GM10266 (cell line): ENCODE results near the gene SEMA6B.

Experiments used
- DNase-seq: peaks from one replicate; pipeline ENCODE4 v3.0.0; 2012; ENCODE audit errors: extremely low spot score
- TF ChIP-seq, protein P1 (sequence below): IDR thresholded peaks from 2 replicates; pipeline ENCODE4 v1.5.1; 2012; ENCODE audit warnings: mild to moderate bottlenecking, low read depth; ENCODE audit not compliant: control insufficient read depth, insufficient read depth; ENCODE audit errors: missing control alignments

Gene SEMA6B

DNA sequence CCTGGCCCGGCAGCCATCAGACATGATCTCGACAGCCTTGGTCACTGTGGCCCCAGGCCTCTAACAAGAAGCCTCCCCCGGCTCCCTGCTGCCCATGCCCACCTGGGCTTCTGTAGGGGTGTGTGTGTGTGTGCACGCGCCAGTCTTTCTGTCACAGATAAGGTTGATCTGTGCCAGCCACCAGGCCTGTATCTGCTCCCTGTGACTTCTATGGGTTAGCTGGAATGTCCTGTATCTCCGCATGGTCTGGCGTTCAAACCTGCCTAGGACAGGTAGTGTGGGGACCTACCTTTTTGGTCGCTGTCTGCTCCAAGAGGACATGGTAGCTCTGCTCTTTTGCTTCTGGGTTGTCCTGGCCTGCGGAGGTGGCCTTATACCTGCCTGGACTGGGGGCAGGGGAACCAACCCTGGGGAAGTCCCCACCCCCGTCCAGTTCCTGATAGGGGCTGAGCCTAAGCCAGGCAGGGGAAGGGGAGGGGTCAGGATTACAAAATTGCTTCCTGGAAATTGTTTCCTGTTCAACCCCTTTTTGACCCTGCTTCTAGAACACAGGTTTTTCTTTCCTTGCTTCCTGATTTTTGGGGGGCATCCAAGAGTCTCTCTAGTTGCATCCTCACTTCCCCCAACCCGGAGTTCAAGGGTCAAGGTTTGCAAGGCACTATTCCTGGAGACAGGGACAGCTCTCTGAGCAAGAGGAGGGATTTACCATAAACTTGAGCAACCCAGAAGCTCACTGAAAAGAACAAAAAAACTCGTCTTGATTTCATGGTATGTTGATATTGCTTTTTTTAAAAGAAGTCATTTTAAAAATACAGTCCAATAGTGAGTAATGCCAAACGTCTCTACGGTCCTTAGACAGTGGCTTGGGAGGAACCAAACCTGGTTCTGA, 19.5 kb downstream of the SEMA6B start, which contains the start of gene LRG1:
Gene LRG1, minus strand, starts transcription at position 344 of the 889 bp plus-strand sequence. Its CDS starts 23 bp downstream, at position 321.
- TF ChIP-seq, protein P1, sequence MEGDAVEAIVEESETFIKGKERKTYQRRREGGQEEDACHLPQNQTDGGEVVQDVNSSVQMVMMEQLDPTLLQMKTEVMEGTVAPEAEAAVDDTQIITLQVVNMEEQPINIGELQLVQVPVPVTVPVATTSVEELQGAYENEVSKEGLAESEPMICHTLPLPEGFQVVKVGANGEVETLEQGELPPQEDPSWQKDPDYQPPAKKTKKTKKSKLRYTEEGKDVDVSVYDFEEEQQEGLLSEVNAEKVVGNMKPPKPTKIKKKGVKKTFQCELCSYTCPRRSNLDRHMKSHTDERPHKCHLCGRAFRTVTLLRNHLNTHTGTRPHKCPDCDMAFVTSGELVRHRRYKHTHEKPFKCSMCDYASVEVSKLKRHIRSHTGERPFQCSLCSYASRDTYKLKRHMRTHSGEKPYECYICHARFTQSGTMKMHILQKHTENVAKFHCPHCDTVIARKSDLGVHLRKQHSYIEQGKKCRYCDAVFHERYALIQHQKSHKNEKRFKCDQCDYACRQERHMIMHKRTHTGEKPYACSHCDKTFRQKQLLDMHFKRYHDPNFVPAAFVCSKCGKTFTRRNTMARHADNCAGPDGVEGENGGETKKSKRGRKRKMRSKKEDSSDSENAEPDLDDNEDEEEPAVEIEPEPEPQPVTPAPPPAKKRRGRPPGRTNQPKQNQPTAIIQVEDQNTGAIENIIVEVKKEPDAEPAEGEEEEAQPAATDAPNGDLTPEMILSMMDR: no peak
- peak; percentile 76 for DNase-seq

DNA sequence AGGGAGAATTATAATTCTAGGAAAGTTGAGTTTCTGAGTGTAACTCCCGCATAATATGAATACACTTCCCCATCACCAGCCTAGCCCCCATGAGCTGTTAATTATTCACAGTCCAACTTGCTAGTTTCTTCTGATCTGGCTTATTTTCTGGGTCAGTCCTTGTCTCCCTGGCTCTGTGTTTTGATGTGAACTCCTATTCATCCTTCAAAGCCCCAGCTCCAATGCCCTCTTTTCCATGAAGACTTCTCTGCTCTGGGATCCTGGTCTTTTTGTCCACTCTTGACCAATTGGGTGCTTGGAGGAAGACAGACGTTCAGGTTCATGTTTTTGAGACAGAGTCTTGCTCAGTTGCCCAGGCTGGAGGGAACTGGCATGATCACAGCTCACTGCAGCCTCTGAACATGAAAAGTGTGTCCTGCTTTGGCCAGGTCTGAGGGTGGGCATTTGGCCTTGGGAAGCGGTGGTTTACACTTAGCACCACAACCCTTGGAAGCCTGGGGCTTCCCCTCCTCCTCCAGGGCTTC, 20.3 kb downstream of the SEMA6B start:
- no peak for DNase-seq
- TF ChIP-seq, protein P1: no peak

DNA sequence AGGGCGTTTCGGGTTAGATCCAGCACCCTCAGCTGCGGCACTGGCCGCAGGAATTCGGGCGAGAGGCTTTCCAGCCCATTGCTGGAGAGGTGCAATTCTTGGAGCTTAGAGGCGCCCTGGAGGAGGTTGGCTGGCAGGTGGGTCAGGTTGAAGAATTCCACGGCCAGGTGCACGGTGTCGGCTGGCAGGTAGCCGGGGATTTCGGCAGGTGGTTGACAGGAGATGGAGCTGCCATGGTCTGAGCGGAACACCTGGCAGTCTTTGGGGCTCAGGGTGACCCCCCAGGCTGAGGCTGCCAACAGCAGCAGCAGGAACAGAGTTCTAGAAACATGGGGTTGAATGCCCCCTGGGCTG, 20.9 kb downstream of the SEMA6B start:
- TF ChIP-seq, protein P1: no peak
- DNase-seq: no peak

DNA sequence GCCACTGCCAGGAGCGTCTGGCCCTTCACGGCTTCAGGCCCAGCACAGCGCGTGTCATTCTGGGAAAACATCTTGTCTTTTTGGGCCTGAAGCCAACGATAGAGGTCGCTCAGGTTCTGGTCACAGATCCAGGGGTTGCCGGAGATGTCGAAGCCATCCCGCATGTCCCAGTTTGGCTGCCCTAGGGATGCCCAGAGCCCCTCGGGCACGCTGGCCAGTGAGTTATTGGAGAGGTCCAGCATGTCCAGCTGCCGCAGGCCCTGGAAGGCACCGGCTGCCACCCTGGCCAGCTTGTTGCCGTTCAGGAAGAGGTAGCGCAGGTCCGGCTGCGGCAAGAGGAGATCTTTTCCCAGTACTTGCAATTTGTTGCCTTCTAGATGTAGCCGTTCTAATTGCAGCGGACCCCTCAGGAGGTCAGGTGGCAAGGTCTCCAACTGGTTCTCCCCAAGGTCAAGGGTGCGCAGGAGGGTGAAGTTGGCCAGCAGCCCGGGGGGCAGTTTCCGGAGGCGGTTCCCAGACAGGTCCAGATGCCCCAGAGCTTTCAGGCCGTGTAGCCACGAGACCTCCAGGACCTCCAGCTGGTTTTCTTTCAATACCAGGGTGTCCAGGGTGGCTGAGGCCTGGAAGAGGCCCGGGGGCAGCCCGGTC, 21.4 kb downstream of the SEMA6B start:
- TF ChIP-seq, protein P1: no peak
- DNase-seq: no peak

DNA sequence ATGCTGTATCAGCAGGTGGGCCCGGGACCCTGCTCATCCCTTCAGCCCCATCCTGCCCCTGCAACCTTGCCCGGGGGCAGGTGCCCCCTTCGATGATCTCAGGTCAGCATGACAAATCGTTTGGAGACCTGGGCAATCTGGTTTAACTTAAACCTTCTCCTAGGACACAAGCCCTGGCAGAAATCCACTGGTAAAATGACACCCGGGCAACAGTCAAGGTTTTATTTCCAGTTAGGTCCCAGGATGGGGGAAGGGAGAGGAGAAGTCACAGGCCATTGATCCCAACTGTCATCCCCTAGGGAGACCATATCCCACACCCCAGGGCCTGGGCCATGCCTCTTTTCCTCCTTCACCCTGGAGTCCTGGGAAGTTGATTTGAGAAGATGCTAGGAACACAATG, 22.7 kb downstream of the SEMA6B start:
- TF ChIP-seq, protein P1: no peak
- DNase-seq: no peak

DNA sequence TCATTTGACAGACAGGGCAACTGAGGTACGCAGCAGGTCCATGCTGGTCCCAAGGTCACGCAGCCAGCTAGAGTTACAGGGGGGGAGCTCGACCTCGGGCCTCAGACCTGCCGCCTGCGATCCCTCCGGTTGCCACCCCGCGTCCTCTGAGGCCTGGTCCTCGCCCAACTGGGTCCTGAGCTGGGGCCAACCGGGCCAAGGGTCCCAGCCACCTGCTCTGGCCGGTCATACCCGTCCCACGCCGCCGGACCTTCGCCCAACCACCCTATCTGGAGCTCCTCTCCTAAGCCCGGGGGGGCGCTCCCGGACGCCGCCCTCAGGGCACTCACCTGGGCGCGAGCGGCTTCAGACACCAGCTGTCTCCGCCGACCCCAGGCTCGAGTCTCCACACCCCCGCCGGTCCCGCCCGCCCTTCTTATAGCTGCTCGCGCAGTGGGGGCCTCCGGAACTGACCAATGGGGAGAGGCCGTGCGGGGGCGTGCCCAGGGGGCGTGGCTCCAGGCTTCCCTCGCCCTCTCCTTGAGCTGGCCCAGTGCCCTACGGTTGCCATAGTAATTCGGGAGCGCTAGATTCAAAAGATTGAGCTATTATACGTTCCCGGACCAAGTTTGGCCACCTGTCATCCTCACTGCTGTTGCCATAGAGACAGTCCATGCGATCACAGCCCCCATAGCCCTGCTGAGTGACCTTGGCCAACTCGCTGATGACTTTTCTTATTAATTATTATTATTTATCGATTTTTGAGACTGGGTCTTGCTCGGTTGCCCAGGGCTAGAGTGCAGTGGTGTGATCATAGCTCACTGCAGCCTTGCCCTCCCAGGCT, 24.4 kb downstream of the SEMA6B start, which contains the start of gene PLIN5:
Gene PLIN5, minus strand, starts transcription at position 389 of the 823 bp plus-strand sequence. CDS start 1,150 bp downstream, outside the sequence.
- DNase-seq: no peak
- TF ChIP-seq, protein P1: no peak
